DMS79 treated with DMSO at 0.1 percent for 48 hours (cell line): ENCODE data around the gene USP34.
"Not testable (repeated sequence)": the region's sequence is repeated elsewhere in the genome, so short reads cannot be mapped to it uniquely, and the experiment has no call there.

Source experiments
- DNase-seq: peaks from one replicate; lab custom pipeline; 2025; lab: John Stamatoyannopoulos, UW

The USP34 gene

GRCh38 chr2:61249521-61250071, 221.3 kb downstream of the USP34 start:
- DNase-seq = no peak

GRCh38 chr2:61247204-61247812, 223.6 kb downstream of the USP34 start:
- DNase-seq = no peak

GRCh38 chr2:61244694-61245093, 226.2 kb downstream of the USP34 start:
- no peak for DNase-seq

GRCh38 chr2:61241266-61241665, 229.6 kb downstream of the USP34 start:
- no peak for DNase-seq

- no peak for DNase-seq
These were observed 232.5 kb downstream of the USP34 start for GRCh38 chr2:61238219-61239012.

- no peak for DNase-seq
These were observed 235.2 kb downstream of the USP34 start for GRCh38 chr2:61235716-61236115.

- no peak for DNase-seq
These were observed 237.3 kb downstream of the USP34 start for GRCh38 chr2:61233581-61233980.

GRCh38 chr2:61229936-61230335, 241.0 kb downstream of the USP34 start:
- no peak for DNase-seq

- no peak for DNase-seq
These were observed 248.3 kb downstream of the USP34 start for GRCh38 chr2:61222567-61222966.

GRCh38 chr2:61221819-61222218, 249.1 kb downstream of the USP34 start:
- DNase-seq = no peak

GRCh38 chr2:61220768-61221167, 250.1 kb downstream of the USP34 start:
- DNase-seq = no peak

GRCh38 chr2:61218817-61219170, 252.1 kb downstream of the USP34 start:
- no peak for DNase-seq

GRCh38 chr2:61218076-61218816, 252.6 kb downstream of the USP34 start:
- no peak for DNase-seq

GRCh38 chr2:61214171-61214570, 256.7 kb downstream of the USP34 start:
- DNase-seq = no peak

GRCh38 chr2:61210332-61210981, 260.4 kb downstream of the USP34 start:
- no peak for DNase-seq

- DNase-seq = no peak
These were observed 265.8 kb downstream of the USP34 start for GRCh38 chr2:61205132-61205531.

GRCh38 chr2:61196671-61197070, 274.2 kb downstream of the USP34 start:
- DNase-seq = no peak

GRCh38 chr2:61194646-61195045, 276.2 kb downstream of the USP34 start:
- DNase-seq = not testable (repeated sequence)

GRCh38 chr2:61193670-61194561, 277.0 kb downstream of the USP34 start:
- no peak for DNase-seq

- DNase-seq = no peak
These were observed 283.8 kb downstream of the USP34 start for GRCh38 chr2:61187085-61187484.

- no peak for DNase-seq
These were observed 285.6 kb downstream of the USP34 start for GRCh38 chr2:61185231-61185728.
